OCI-LY1 (cell line): ENCODE measurements around the gene RPGRIP1L.

Experiments
- CTCF ChIP-seq: fragments of 200-600 bp; sonication (generic), shearing (Covaris generic); IDR thresholded peaks from 2 replicates; pipeline ENCODE4 v1.5.1; 2017; ENCODE audit warnings: mild to moderate bottlenecking, antibody characterized with exemption, low read length, moderate library complexity, mixed read lengths
- EZH2 ChIP-seq: fragments of 200-600 bp; sonication (generic), shearing (Covaris generic); IDR thresholded peaks from 2 replicates; pipeline ENCODE4 v1.8.0; 2017; ENCODE audit warnings: borderline replicate concordance, mixed run types, mild to moderate bottlenecking, antibody characterized with exemption, low read length, moderate library complexity, mixed read lengths

- TF ChIP-seq EZH2 (no peak), CTCF (no peak)
These were observed 89.3 kb downstream of the RPGRIP1L start for GRCh38 chr16:53614346-53614745.
